CD4-positive, alpha-beta T cell treated with Interleukin-4 for 4 hours (primary cell): Measurements from ENCODE around the gene CATSPERD.

Experiments used
- DNase-seq: peaks from one replicate; pipeline ENCODE4 v3.0.0-alpha.2; 2020

The CATSPERD gene

DNA sequence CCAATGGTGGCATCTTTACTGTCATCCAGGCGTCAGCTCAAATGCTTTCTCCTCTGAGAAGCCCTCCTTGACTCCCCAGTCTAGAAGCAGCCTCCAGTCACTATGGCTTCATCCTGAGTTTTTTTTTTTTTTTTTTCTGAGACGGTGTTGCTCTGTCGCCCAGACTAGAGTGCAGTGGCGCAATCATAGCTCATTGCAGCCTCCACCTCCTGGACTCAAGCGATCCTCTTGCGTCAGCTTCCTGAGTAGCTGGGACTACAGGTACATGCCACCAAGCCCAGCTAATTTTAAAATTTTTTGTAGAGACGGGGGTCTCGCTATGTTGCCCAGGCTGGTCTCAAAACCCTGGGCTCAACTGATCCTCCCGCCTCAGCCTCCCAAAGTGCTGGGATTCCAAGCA is 88.6 kb downstream of the CATSPERD start:
- DNase-seq: no peak

DNA sequence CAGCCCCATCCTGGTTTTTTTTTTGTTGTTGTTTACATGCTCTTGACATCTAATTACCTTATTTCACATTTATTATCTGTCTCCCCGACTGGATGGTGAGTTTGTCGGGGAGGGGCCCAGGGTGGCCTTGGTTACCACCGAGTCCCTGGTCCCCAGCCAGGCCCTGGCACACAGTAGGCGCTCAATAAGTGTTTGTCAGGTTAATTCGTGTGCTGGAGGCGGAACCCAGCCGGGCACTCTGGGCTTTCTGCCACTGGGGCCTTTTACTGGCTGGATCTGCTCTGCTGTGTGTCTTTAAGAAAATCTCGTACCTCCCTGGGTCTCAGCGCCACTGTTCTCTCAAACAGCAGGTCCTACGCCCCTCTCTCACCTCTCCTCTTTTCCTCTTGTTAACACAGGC is 89.0 kb downstream of the CATSPERD start:
- no peak for DNase-seq

DNA sequence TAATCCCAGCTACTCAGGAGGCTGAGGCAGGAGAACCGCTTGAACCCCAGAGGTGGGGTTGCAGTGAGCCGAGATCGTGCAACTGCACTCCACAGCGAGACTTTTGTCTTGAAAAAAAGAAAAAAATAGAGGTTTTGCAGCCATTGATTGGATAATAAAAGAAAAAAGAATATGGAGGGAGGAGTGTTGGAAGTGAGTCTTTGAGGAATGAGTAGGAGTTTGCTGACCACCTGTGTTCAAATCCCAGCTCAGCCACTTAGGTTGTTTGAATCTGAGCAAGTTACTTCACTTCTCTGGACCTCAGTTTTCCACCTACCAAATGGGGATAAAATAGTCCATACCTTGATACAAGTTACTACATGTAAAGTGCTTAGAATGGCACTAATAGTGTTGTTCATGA is 90.7 kb downstream of the CATSPERD start:
- no peak for DNase-seq

DNA sequence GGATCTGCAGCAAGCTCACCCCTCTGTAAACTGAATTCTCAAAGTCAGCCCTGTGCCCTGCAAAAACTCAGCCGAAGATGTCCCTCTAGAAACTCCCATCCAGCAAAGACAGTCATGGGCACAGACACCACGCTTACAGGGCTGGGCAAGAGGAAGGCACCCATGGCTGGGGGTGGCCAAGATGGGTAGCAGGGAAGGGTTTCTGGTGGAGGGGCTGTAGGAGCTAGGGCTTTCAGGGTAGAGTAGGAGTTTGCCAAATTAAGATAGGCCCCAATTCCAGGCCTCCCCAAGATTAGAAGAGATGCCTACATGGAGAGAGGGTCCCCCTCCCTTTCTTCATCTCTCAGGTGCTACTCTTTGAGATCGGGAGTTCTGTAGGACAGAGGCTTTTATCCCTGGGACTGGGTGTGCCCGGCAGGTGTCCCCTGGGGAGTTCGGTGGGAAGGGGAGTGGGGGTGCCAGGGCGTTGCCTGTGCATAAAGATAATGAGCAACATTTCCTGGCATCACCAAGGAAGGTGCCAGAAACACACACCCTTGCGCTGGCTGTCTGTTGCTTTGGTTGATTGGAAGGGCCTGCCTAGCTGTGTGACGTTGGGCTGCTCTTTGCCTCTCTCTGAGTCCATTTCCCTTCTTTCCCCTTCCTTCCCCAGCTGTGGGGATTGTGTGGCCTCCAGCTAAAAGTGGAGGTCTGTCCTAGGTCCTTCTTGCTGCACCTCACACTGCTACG is 93.8 kb downstream of the CATSPERD start:
- DNase-seq: no peak

DNA sequence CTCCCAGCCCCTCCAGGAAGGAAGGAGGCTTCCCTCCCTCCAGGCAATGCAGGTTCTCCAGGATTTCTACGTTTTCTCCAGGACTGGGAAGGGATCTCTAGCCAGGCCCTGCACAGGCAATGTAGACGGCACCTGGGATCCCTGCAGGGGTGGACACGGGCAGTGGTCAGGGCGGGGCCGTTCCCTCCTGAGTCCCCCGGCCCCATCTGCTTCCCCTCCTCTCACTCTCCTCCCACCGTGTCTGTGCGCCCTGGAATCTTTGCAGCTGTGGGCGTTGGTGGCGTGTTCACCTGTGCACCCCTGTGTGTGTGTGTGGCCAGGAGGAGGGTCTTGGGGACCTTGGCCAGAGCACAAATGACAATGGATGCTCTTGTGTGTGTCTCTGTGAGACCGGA is 94.4 kb downstream of the CATSPERD start:
- DNase-seq: no peak

DNA sequence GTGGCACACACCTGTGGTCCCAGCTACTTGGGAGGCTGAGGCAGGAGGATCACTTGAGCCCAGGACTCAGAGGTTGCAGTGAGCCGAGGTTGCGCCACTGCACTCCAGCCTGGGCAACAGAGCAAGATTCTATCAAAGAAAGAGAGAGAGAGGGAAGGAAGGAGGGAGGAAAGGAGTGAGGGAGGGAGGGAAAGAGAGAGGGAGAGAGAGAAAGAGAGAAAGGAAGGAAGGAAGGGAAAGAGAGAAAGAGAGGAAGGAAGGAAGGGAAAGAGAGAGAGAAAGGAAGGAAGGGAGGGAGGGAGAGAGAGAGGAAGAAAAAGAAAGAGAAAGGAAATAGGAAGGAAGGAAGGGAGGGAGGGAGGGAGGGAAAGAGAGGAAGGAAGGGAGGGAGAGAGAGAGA is 96.8 kb downstream of the CATSPERD start:
- DNase-seq: no peak

DNA sequence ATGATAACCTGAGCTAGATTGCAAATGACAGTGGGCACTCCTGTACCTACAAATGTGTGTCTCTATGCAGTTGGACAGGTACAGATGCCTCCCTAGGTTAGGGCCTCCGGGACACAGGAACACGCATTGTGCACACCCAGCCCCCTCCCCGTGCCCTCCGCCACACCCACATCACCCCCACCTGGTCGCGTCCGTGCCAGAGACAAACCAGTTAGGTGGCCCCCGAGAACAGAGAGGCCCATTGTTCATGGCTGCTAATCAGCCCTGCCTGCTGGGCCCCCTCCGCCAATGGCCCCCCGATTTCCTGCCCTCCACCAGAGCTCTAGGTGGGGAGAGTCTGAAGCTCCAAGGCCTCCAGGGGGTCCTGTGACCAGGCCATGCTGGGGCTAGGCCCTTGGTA is 98.2 kb downstream of the CATSPERD start:
- no peak for DNase-seq

DNA sequence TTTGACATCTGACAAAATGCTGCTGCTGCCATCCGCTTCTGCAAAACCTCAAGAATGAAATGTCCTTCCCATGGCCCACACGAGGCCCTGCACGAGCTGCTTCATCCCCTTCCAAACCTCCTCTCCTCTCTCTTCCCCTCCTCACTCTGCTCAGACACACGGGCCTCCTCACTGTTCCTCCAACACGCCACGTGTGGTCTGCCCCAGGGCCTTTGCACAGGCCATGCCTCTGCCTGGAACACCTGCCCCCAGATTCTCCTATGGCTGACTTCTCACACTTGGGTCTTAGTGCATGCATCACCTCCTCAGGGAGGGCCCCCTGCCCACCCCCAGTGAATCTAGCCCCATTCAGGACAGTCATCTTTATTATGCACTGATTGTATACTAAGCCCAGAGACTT is 100.3 kb downstream of the CATSPERD start:
- no peak for DNase-seq

DNA sequence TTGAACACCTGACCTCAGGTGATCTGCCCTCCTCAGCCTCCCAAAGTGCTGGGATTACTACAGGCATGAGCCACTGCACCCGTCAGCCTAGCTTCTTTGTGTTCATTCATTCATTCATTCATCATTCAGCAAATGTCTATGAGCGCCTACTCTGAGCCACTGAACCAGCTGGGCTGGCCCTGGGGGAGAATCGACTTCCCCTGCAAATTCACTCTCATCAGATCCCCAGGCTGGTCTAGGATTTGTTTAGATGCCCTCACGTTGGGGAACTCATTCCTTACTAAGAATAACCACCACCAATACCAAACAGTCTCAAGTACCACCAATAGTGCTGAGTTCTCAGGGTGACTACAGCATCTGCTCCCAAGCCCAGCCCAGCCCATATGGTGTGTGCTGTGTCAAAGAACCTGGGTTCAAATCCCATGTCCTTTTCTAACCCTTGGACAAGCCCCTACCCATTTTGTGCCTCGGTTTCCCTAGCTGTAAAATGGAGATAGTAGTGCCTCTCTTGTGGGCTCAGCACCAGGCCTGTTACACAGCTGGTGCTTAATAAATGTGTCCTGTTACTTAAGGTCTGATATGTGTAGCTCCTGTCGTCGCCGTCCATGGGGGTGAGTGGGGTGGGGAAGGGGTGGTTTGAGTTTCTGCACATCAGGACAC is 101.2 kb downstream of the CATSPERD start:
- no peak for DNase-seq

DNA sequence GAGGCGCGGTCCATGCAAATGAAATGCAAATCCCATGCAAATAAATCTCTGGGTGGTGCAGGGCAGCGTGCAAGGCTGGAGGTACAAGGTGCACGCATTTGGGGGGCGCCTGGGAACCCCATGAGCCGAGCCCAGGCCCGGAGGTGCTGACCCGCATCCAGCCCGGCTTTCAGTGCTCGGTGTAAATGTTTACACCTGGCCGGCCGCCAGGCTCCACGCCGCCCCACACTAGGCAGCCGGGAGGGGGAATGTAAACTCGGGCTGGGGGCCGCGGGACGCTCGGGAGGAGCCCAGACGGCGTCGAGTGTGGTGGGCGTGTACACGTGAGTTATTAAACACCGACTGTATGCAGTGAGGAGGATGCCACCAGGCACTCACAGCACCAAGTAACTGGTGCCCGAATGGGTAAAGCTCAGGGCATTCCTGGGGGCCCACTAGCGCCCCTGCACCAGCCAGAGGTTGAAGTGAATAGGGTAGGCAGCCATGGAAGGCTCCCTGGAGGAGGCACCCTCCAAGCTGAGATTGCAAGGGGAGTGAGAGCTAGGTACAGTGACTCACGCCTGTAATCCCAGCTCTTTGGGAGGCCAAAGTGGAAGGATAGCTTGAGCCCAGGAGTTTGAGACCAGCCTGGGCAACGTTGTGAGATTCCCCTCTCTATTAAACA is 101.9 kb downstream of the CATSPERD start:
- no peak for DNase-seq

DNA sequence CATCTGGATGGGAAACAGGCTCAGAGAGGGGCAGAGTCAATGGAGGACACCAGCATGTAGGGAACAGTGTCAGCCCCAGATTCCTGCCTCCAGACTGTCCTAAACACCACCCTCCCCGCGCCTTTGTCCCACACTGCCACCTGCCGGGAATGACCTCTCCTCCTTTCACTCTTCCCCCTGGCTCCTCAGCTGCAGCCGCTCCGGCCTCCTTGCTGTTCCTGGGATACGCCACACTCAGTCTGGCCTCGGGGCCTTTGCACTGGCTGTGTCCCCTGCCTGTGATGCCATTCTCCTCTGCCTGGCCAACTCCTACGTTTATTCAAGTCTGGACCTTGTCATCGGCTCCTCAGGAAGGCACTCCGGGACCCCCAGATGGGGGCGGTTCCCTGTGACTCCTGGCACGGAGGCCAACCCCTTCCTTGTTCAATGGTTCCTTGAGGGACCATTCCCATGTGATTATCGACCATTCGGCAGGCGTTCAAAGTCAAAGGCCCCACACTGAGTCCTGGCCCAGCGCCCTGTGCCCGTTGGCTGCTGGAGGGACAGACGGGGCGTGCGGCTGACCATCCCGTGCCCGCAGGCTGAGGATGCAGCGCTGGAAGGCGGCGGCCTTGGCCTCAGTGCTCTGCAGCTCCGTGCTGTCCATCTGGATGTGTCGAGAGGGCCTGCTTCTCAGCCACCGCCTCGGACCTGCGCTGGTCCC is 103.3 kb downstream of the CATSPERD start:
- no peak for DNase-seq

DNA sequence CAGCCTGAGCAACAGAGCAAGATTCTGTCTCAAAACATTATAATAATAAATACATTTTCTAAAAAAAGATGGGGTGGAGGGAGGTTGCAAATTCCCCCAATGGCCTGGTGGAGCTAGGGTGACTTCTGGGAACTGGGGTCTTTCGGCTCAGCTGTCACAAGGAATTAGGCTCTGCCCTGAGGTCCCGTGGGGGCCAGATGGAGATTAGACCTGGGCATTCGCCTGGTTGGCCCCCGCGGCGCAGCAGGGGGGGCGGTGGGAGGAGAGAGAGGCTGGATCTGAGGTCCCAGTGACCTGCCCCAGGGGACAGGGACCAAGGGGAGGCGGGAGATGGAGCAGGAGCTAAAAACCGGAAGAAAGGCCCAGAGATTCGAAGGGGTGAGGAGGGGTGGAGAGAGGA is 104.3 kb downstream of the CATSPERD start:
- no peak for DNase-seq

DNA sequence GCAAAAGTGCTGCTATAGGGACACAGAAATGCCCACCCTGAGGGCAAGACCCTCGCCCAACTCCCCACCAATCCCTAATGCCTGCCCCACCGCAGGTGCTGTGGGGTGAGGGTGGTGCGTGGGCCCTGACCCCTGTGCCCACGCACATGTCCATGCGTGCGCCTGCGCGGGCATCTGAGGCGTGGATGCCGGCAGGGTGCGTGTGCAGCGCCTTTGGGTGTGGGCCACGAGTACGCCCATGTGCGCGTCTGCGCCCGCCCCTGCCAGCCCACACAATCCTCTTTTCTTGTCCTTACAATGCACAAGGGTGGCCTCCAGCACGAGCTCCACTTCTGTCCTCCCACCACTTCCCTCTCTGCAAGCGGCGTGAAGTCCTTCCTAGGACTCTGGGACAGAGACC is 104.7 kb downstream of the CATSPERD start:
- no peak for DNase-seq

DNA sequence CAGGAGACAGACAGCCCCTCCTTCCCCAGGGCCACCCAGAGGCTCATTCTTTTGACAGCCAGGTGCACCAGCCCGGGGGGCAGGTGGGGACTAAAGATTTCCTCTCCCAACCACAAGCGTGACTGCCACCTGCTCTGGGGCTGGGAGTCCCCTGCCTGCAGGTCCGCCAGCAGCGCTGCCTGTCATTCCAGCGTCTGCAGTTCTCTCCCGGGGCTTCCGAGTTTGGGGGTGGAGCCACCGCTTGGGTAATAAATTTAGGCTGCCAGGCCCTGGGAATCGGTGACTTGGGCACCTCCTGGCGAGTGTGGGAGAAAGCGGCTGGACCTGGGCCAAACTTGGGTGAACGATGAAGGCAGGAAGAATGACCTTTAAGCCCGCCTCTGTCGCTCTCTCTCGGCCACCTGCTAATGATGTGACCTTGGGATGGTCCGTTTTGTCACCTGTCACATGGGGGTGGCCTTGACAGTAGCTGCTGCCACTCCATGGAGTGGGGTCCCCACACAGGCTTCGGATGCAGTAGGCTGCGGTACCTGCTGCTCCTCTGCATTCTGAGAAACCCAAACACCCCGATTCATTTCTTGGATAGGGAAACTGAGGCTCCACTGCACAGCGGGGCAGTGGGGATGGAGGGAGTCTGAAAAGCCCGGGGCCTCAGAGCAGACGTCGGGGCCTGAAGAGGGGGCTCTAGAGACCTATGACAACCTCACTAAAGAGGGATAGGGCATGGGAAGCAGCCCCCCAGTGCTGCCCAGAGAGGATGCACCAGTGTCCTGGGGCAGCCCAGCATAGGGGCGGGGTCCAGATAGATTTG is 106.3 kb downstream of the CATSPERD start:
- DNase-seq: peak; percentile 6

DNA sequence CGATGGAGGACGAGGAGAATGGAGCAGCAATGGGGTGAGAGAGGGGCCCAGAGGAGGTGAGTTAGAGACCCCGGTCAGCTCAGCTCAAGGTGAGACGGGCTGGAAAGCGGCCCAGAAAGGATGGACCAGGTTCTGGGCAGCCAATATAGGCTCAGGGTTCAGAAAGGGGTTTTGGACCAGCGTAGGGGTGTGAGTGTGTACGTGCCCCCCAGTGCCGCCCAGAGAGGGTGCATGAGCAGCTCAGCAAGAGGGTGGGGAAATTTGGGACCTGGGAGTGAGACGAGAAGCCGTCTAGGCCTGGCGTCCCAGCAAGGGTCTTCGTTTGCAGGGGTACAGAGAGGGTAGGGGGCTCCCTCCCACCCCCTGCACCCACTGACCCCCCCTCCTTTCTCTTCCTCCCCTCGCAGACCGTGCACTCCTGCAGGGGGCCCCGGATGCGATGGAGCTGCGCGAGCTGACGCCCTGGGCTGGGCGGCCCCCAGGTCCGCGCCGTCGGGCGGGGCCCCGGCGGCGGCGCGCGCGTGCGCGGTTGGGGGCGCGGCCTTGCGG is 107.0 kb downstream of the CATSPERD start:
- no peak for DNase-seq

DNA sequence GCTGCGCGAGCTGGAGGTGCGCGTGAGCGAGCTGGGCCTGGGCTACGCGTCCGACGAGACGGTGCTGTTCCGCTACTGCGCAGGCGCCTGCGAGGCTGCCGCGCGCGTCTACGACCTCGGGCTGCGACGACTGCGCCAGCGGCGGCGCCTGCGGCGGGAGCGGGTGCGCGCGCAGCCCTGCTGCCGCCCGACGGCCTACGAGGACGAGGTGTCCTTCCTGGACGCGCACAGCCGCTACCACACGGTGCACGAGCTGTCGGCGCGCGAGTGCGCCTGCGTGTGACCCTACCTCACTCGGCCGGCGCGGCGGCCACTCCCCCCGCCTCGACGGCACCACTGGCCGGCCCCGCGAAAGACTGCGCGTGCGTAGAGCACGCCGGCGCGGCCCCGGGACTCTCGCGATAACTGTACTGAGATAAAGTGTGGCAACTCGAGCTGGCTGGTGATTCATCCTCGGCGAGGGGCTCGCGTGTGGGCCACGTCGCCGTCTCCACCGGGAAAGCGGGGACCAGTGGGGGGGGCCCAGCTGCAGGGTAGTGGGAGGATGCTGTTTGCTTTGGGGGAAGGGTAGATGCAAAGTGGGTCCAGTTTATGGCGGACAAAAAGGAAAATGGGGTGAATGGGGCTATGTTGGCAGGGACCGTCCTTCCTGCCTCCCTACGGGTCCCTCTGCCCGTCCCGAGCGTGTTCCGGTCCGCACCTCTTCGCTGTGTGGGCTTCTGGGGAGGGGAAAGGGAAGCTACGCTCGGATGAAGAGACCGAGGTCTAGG is 107.6 kb downstream of the CATSPERD start:
- DNase-seq: peak; percentile 92
